Keratinocyte (primary cell): ENCODE results near the gene TEX13B. TPM values are rescaled to one million over a fixed set of nuclear protein-coding genes. Genes with fewer than 3 reads are reported as not detected.

Source experiments
- DNase-seq: peaks from one replicate; pipeline ENCODE4 v3.0.0-alpha.2; 2011; ENCODE audit warnings: low read depth, missing footprints, low spot score
- FAIRE-seq: peaks from 2 replicates; lab custom pipeline; 2011; peaks lifted over from hg19 to GRCh38; lab: Jason Lieb, UNC
- H2AFZ ChIP-seq: 2 replicates; pipeline ENCODE4 v1.6.0; 2012; ENCODE audit warnings: low read length, control low read depth, inconsistent platforms; ENCODE audit not compliant: control insufficient read depth
- H3K27ac ChIP-seq: 2 replicates; pipeline ENCODE4 v1.5.1; 2011; ENCODE audit warnings: low read length; ENCODE audit not compliant: control insufficient read depth, insufficient read depth
- H3K27me3 ChIP-seq: 3 replicates; pipeline ENCODE4 v1.6.0; 2011; ENCODE audit warnings: low read length; ENCODE audit not compliant: control insufficient read depth, insufficient read depth; ENCODE audit errors: extremely low read depth
- H3K36me3 ChIP-seq, 2 experiments: 2 replicates in 1 of 2; 3 replicates in 1 of 2; pipeline ENCODE4 v1.5.1; 2011; ENCODE audit warnings: low read length in 2 of 2, mild to moderate bottlenecking in 1 of 2; ENCODE audit not compliant: control insufficient read depth in 2 of 2, insufficient read depth in 2 of 2; ENCODE audit errors: extremely low read depth in 1 of 2
- H3K4me1 ChIP-seq: 3 replicates; pipeline ENCODE4 v1.5.1; 2011; ENCODE audit warnings: low read length; ENCODE audit not compliant: control insufficient read depth, insufficient read depth; ENCODE audit errors: extremely low read depth
- H3K4me2 ChIP-seq: 3 replicates; pipeline ENCODE4 v1.6.0; 2011; ENCODE audit warnings: low read depth, low read length; ENCODE audit not compliant: control insufficient read depth, insufficient read depth; ENCODE audit errors: extremely low read depth
- H3K4me3 ChIP-seq, 3 experiments: fragments of 200-600 bp in 1 of 3; sonication (generic) in 1 of 3; 2 replicates in 2 of 3; 3 replicates in 1 of 3; pipeline ENCODE4 v1.5.1; 2011 to 2016; ENCODE audit warnings: low read length in 3 of 3, mild to moderate bottlenecking in 3 of 3, control low read depth in 2 of 3, inconsistent platforms in 1 of 3, low read depth in 1 of 3, mixed read lengths in 1 of 3, mixed run types in 1 of 3, moderate library complexity in 1 of 3; ENCODE audit not compliant: control insufficient read depth in 2 of 3, insufficient read depth in 2 of 3; ENCODE audit errors: extremely low read depth in 1 of 3
- H3K79me2 ChIP-seq: 2 replicates; pipeline ENCODE4 v1.6.0; 2012; ENCODE audit warnings: low read length; ENCODE audit not compliant: control insufficient read depth, insufficient read depth
- H3K9ac ChIP-seq: 3 replicates; pipeline ENCODE4 v1.6.0; 2011; ENCODE audit warnings: low read length; ENCODE audit not compliant: control insufficient read depth, insufficient read depth; ENCODE audit errors: extremely low read depth
- H3K9me1 ChIP-seq: 3 replicates; pipeline ENCODE4 v1.6.0; 2011; ENCODE audit warnings: low read length; ENCODE audit not compliant: control insufficient read depth, insufficient read depth; ENCODE audit errors: extremely low read depth
- H3K9me3 ChIP-seq: 2 replicates; pipeline ENCODE4 v1.5.1; 2012; ENCODE audit warnings: low read depth, low read length; ENCODE audit not compliant: control insufficient read depth
- H4K20me1 ChIP-seq: 3 replicates; pipeline ENCODE4 v1.6.0; 2011; ENCODE audit warnings: low read length; ENCODE audit not compliant: control insufficient read depth, insufficient read depth; ENCODE audit errors: extremely low read depth
- EZH2 ChIP-seq: IDR thresholded peaks from one replicate; pipeline ENCODE4 v1.6.1; 2012; ENCODE audit warnings: inconsistent platforms, mild to moderate bottlenecking, low read length, moderate library complexity
- dilution Hi-C: fragments of 300-500 bp; cut with MboI; formaldehyde crosslinking; loops from one replicate; pipeline ENCODE4 v1.7.0; 2020; ENCODE audit warnings: low sequenced_read_pairs; ENCODE audit not compliant: extremely low pct_ligation_motif_present
- polyA minus RNA-seq, 3 experiments: library from RNA; depleted of rRNA, polyadenylated mRNA; stranded (reverse); fragments of >200 nt; gene quantifications; 1 replicate in 1 of 3; 2 replicates in 1 of 3; 3 replicates in 1 of 3; pipeline ENCODE4 v1.2.3, GENCODE V29; 2011
- polyA plus RNA-seq, 5 experiments: library from polyadenylated mRNA; depleted of rRNA in 3 of 5; stranded (reverse) in 3 of 5; stranded (forward) in 1 of 5; unstranded in 1 of 5; fragments of >200 nt; gene quantifications; 1 replicate in 1 of 5; 2 replicates in 3 of 5; 3 replicates in 1 of 5; pipeline versions ENCODE4 v1.2.1 to v1.2.3, GENCODE V29; 2011 to 2012; ENCODE audit warnings: missing spikeins in 2 of 5, low read depth in 1 of 5, low replicate concordance in 1 of 5
- TF ChIP-seq, protein P1 (sequence below), 3 experiments: IDR thresholded peaks in 1 of 3; conservative IDR thresholded peaks in 1 of 3; optimal IDR thresholded peaks in 1 of 3; 2 replicates in 2 of 3; 3 replicates in 1 of 3; pipeline versions ENCODE3 to v1.5.1; 2011; ENCODE audit warnings: low read length in 3 of 3, mild to moderate bottlenecking in 3 of 3, moderate library complexity in 2 of 3, control low read depth in 1 of 3, inconsistent platforms in 1 of 3; ENCODE audit not compliant: insufficient read depth in 2 of 3; ENCODE audit errors: extremely low read depth in 1 of 3

Gene TEX13B
- polyA plus RNA-seq (not detected in 3 replicates), polyA minus RNA-seq (not detected in 3 replicates)
- not detected for polyA plus RNA-seq (2011; ENCODE audit: low read depth)
- not detected in 2 replicates for polyA plus RNA-seq (2011; cell fraction: cytosol; rRNA removed)
- polyA plus RNA-seq (2011; cell fraction: nucleus; rRNA removed) = not detected in 2 replicates
- not detected in 2 replicates for polyA plus RNA-seq (2012; ENCODE audit: low replicate concordance)
- polyA minus RNA-seq (2011; cell fraction: cytosol; rRNA and poly(A)+ RNA removed) = not detected
- not detected in 2 replicates for polyA minus RNA-seq (2011; cell fraction: nucleus; rRNA and poly(A)+ RNA removed)

- Histone ChIP-seq H3K4me1 (no peaks in the 10 kb centered on the region), H3K4me2 (no peak within 1 kb of the TSS), H3K4me3 (no peak within 1 kb of the TSS), H3K36me3 (peaks cover 4 to 7% of the 10 kb centered on the region in 2 experiments), H3K9me1 (no peaks in the 10 kb centered on the region), H4K20me1 (no peaks in the 10 kb centered on the region), H3K9me3 (no peaks in the 10 kb centered on the region), H3K27ac (no peak within 1 kb of the TSS), H2AFZ (no peak within 1 kb of the TSS), H3K9ac (no peak within 1 kb of the TSS), H3K79me2 (no peaks in the 10 kb centered on the region), H3K27me3 (peaks cover 3% of the 10 kb centered on the region)
- no peak for DNase-seq
- dilution Hi-C loops = no loop called here
- no peak for FAIRE-seq
- TF ChIP-seq, protein P1, sequence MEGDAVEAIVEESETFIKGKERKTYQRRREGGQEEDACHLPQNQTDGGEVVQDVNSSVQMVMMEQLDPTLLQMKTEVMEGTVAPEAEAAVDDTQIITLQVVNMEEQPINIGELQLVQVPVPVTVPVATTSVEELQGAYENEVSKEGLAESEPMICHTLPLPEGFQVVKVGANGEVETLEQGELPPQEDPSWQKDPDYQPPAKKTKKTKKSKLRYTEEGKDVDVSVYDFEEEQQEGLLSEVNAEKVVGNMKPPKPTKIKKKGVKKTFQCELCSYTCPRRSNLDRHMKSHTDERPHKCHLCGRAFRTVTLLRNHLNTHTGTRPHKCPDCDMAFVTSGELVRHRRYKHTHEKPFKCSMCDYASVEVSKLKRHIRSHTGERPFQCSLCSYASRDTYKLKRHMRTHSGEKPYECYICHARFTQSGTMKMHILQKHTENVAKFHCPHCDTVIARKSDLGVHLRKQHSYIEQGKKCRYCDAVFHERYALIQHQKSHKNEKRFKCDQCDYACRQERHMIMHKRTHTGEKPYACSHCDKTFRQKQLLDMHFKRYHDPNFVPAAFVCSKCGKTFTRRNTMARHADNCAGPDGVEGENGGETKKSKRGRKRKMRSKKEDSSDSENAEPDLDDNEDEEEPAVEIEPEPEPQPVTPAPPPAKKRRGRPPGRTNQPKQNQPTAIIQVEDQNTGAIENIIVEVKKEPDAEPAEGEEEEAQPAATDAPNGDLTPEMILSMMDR (optimal IDR thresholded peaks at IDR 0.05 in 1 of 3, IDR thresholded peaks at IDR 0.05 in 1 of 3, conservative IDR thresholded peaks at IDR 0.05 in 1 of 3; ENCODE audit: extremely low read depth in 1 of 3, insufficient read depth in 2 of 3, low read length in 3 of 3) = no peak
- TF ChIP-seq EZH2 = no peak
Observed at GRCh38 chrX:107982356-107982755, at the start of gene TEX13B. Gene TEX13B (minus strand): TSS chrX:107982370. CDS start chrX:107982127, 243 bp downstream.

DNA sequence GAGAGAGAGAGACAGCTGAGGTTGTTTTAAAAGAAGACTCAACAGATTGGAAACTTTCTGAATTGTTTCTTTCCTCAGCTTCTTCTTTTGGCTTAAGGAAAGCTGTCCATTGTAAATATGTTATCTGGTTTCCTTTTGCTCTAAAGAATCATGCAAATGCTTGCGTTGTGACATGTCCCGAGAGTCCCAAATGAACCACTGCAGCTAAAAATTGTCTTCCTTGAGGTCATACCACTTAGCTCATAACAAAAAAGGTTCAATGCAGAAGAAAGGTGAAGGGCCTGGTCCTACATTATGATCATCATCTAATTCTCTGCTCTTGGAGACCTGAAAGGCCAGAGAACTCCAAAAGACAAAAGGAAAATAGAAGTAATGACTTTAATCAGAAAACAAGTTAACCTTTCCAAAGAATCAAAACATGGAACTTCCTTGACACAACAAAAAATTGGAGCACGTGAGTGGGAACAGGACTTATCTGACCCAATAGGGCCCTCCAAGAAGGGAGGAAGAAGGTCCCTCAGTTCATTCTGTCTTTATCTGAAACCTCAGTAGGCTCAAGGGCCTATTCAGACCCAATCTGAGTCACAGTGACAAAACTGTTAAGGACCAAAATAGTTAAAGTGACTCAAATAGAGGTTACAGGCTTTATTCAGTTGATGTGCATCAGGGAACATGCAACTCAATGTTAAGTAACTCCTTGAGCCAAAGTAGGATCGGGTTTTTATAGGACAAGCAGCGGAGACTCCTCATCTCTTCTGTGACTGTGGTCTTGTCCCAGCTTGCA lies 48.0 kb upstream of the TEX13B start:
- H3K79me2 ChIP-seq = no peaks in the 10 kb centered on the region
- H3K27me3 ChIP-seq = peaks cover 5% of the 10 kb centered on the region
- no peaks in the 10 kb centered on the region for H3K36me3 ChIP-seq
- TF ChIP-seq, protein P1 (optimal IDR thresholded peaks at IDR 0.05 in 1 of 3, IDR thresholded peaks at IDR 0.05 in 1 of 3, conservative IDR thresholded peaks at IDR 0.05 in 1 of 3; ENCODE audit: extremely low read depth in 1 of 3, insufficient read depth in 2 of 3, low read length in 3 of 3) = no peak
- TF ChIP-seq EZH2 = no peak
- no peaks in the 10 kb centered on the region for H3K9me3 ChIP-seq
- H3K4me2 ChIP-seq = no peak overlapping the region
- H3K4me3 ChIP-seq = no peak overlapping the region
- DNase-seq = no peak
- H3K4me1 ChIP-seq = no peaks in the 10 kb centered on the region
- H3K9ac ChIP-seq = no peak overlapping the region
- no peaks in the 10 kb centered on the region for H4K20me1 ChIP-seq
- H2AFZ ChIP-seq = no peak overlapping the region
- no peaks in the 10 kb centered on the region for H3K9me1 ChIP-seq
- dilution Hi-C loops = no loop called here
- no peak for FAIRE-seq
- H3K27ac ChIP-seq = no peak overlapping the region
